Spinal cord (tissue), 10 donors: Measurements from ENCODE around the gene TSPAN18. TPM values are rescaled to one million over a fixed set of nuclear protein-coding genes. Genes with fewer than 3 reads are reported as not detected.

ENCODE experiments used
- DNase-seq, 6 donors: peaks; one replicate each; pipeline versions ENCODE4 v3.0.0 to v3.0.0-alpha.2; 2013 to 2015; ENCODE audit warnings: low spot score in 6 of 6, low read depth in 4 of 6
- H3K27ac ChIP-seq: one replicate; pipeline ENCODE4 v1.5.1; 2013; ENCODE audit warnings: low read depth, low read length, control low read depth
- H3K27me3 ChIP-seq: one replicate; pipeline ENCODE4 v1.6.1; 2013; ENCODE audit warnings: low read length; ENCODE audit not compliant: control insufficient read depth, insufficient read depth
- H3K36me3 ChIP-seq: one replicate; pipeline ENCODE4 v1.6.1; 2013; ENCODE audit warnings: low read length; ENCODE audit not compliant: control insufficient read depth, insufficient read depth
- H3K4me1 ChIP-seq: one replicate; pipeline ENCODE4 v1.6.1; 2013; ENCODE audit warnings: low read length; ENCODE audit not compliant: control insufficient read depth, insufficient read depth
- H3K4me3 ChIP-seq: one replicate; pipeline ENCODE4 v1.5.1; 2013; ENCODE audit warnings: low read depth, low read length, control low read depth
- H3K9me3 ChIP-seq: one replicate; pipeline ENCODE4 v1.6.1; 2013; ENCODE audit warnings: low read length; ENCODE audit not compliant: control insufficient read depth, insufficient read depth
- WGBS: methylation state at CpG from one replicate; pipeline ENCODE4 v1.1.5; 2013; ENCODE audit warnings: missing lambda C conversion rate; ENCODE audit not compliant: insufficient coverage; 5-methylcytosine and 5-hydroxymethylcytosine counted together
- polyA plus RNA-seq, 2 donors: library from polyadenylated mRNA; unstranded; fragments of 120-200 nt; gene quantifications; one replicate each; pipeline ENCODE4 v1.2.1, GENCODE V29; 2013; ENCODE audit not compliant: insufficient read length in 2 of 2
- total RNA-seq, 2 donors: library from RNA; depleted of rRNA in 1 of 2; stranded (reverse); fragments of 120-200 nt in 1 of 2; fragments of >200 nt in 1 of 2; gene quantifications; one replicate each; pipeline versions ENCODE4 v1.2.3 to v1.2.4, GENCODE V29; 2013 to 2014
- donor health status: healthy.

Gene TSPAN18
- total and polyA plus RNA-seq, 4 donors: 23.3 to 87.2 (median 60.9) TPM

- Histone ChIP-seq H3K36me3 (no peaks in the 10 kb centered on the region), H3K4me1 (peaks cover 25% of the 10 kb centered on the region), H3K27ac (no peak overlapping the region), H3K27me3 (no peaks in the 10 kb centered on the region), H3K4me3 (no peak overlapping the region), H3K9me3 (no peaks in the 10 kb centered on the region)
- 77% methylated on average over 4 of the region's 6 CpGs for WGBS
- no peak for DNase-seq
Measured at GRCh38 chr11:44811841-44812448, 85.2 kb downstream of the TSPAN18 start.

DNA sequence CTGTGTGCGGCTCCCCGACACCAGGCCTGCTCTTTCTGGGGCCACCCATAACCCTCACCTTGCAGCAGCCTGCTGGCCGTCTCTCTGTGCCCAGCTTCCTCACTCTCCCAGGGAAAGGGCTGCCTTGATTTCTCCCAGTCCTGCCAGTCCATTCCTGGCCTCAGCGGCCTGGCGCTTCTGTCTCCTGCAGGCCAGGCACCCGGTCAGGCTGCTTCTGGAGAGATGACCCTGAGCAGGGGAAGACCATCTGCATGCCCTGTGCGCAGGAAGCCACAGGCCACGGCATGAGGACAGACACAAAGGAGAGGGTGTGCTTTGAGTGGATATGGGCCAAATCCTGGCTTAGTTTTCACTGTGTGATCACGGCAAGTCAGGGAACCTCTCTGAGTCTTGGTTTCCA is 86.2 kb downstream of the TSPAN18 start:
- 59% methylated on average over 9 of the region's 9 CpGs for WGBS
- no peak for DNase-seq
- peak overlapping the region; percentile 16 for H3K27ac ChIP-seq
- H3K4me1 ChIP-seq: peaks cover 22% of the 10 kb centered on the region
- H3K36me3 ChIP-seq: no peaks in the 10 kb centered on the region
- H3K4me3 ChIP-seq: no peak overlapping the region
- H3K27me3 ChIP-seq: no peaks in the 10 kb centered on the region
- no peaks in the 10 kb centered on the region for H3K9me3 ChIP-seq

DNA sequence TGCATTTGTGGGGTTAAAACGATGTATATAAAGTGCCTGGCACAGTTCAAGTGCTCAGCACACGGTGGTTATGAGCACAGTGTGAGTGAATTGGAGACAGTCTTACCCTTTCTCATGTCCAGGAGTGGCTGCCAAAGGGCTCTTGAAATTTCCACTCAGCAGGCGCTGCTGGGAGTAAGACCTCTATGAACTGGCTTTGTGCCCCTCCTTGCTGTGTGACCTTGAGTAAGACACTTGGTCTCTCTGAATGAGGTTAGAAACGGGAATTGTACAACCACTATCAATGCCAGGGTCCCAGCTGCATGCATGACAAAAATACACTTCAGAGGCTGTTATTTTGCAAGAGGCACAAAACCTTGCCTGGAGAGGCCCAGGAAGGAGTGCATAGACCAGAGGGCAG is 86.6 kb downstream of the TSPAN18 start:
- Histone ChIP-seq H3K36me3 (no peaks in the 10 kb centered on the region), H3K4me1 (peaks cover 26% of the 10 kb centered on the region), H3K27me3 (no peaks in the 10 kb centered on the region), H3K9me3 (no peaks in the 10 kb centered on the region), H3K4me3 (no peak overlapping the region), H3K27ac (peak overlapping the region; percentile 16)
- DNase-seq: no peak
- 33% methylated on average over 3 of the region's 4 CpGs for WGBS

GRCh38 chr11:44814881-44815592 is 88.3 kb downstream of the TSPAN18 start:
- no peaks in the 10 kb centered on the region for H3K9me3 ChIP-seq
- H3K27ac ChIP-seq: no peak overlapping the region
- no peaks in the 10 kb centered on the region for H3K36me3 ChIP-seq
- H3K27me3 ChIP-seq: no peaks in the 10 kb centered on the region
- DNase-seq: no peak
- H3K4me1 ChIP-seq: peaks cover 39% of the 10 kb centered on the region
- 71% methylated on average over 5 of the region's 5 CpGs for WGBS
- H3K4me3 ChIP-seq: no peak overlapping the region

DNA sequence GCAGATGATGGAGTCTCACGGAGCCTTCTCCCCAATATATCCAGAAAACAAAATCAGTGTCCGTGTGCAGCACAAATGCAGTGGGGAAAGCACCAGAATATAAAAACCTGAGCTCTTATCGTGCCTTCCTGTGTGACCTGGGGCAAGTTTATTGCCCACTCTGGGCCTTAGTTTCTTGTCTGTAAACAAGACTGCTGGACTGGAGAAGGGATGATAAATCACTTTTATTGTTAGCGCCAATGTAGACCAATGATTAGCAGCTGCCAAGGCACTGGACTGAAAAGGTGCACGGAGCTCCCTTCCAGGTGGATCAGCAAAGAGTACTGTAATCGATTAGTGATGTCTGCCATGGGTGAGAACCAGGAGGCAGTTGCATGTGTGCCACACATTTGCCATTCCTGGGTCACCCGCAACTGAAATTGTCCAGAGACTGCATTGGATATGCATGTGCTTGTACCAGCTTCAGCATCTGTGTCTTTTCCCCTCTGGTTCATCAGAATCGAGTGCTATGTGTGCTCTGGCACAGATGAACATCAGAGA is 89.2 kb downstream of the TSPAN18 start:
- Histone ChIP-seq H3K9me3 (no peaks in the 10 kb centered on the region), H3K27me3 (no peaks in the 10 kb centered on the region), H3K36me3 (no peaks in the 10 kb centered on the region), H3K4me1 (peaks cover 40% of the 10 kb centered on the region), H3K27ac (no peak overlapping the region), H3K4me3 (no peak overlapping the region)
- 90% methylated on average over 5 of the region's 8 CpGs for WGBS
- no peak for DNase-seq

DNA sequence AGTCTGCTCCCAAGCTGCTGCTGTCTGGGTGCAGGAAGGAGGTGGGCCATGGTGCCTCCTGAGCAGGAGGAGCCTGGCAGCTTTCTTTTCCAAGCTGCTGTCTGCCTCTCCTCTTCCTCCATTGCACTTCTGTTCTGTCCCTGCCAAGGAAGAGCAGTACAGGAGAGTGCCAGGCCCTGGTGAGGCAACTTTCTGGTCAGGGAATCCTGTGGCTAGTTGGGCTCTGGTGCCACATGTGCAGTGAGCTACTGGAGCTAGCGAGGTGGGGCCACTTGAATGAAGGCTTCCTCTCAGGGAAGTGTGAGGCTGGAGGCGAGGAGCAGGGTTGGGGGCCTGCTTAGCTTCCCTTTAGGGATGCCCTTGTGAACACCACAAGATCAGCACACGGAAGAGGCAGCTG is 90.0 kb downstream of the TSPAN18 start:
- no peak overlapping the region for H3K27ac ChIP-seq
- no peaks in the 10 kb centered on the region for H3K9me3 ChIP-seq
- H3K4me3 ChIP-seq: no peak overlapping the region
- no peak for DNase-seq
- WGBS: 94% methylated on average over 3 of the region's 3 CpGs
- peaks cover 40% of the 10 kb centered on the region for H3K4me1 ChIP-seq
- H3K27me3 ChIP-seq: no peaks in the 10 kb centered on the region
- no peaks in the 10 kb centered on the region for H3K36me3 ChIP-seq

GRCh38 chr11:44817207-44817949 is 90.6 kb downstream of the TSPAN18 start:
- Histone ChIP-seq H3K27ac (no peak overlapping the region), H3K36me3 (no peaks in the 10 kb centered on the region), H3K9me3 (no peaks in the 10 kb centered on the region), H3K27me3 (no peaks in the 10 kb centered on the region), H3K4me1 (peaks cover 39% of the 10 kb centered on the region), H3K4me3 (no peak overlapping the region)
- DNase-seq: no peak
- 92% methylated on average over 2 of the region's 4 CpGs for WGBS

- H3K4me1 ChIP-seq: peaks cover 32% of the 10 kb centered on the region
- no peak overlapping the region for H3K27ac ChIP-seq
- H3K27me3 ChIP-seq: no peaks in the 10 kb centered on the region
- H3K9me3 ChIP-seq: no peaks in the 10 kb centered on the region
- WGBS: 74% methylated on average over 4 of the region's 4 CpGs
- H3K36me3 ChIP-seq: no peaks in the 10 kb centered on the region
- no peak for DNase-seq
- no peak overlapping the region for H3K4me3 ChIP-seq
Measured at GRCh38 chr11:44818110-44818509, 91.3 kb downstream of the TSPAN18 start.

DNA sequence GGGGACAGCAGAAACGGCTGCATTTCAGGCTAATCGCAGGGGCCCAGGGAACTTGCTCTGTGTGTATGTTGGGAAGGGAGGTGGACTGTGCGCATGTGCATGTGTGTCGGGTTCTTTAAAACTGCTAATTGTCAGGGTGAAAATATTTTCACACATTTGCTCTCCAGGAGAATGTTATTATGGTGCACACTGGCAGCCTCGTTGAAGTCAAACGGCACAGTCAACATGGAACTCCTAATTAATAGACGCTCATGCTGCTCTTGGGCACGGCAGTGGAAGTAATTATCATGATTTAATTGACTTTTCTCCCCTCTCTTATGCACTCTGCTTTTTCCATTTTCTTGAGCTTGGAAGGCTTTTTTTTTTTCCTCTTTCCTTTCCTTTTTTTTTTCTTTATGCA is 92.6 kb downstream of the TSPAN18 start:
- DNase-seq: peak in 2 of 6 donors; percentile 64 to 94
- Histone ChIP-seq H3K4me3 (no peak overlapping the region), H3K27me3 (no peaks in the 10 kb centered on the region), H3K27ac (no peak overlapping the region), H3K9me3 (no peaks in the 10 kb centered on the region), H3K36me3 (no peaks in the 10 kb centered on the region), H3K4me1 (peaks cover 31% of the 10 kb centered on the region)
- 56% methylated on average over 3 of the region's 8 CpGs for WGBS
